Neural cell (in vitro differentiated cells): ENCODE results near the gene PTGIS.

Source experiments
- CTCF ChIP-seq: fragments of 450-650 bp; IDR thresholded peaks from 2 replicates; pipeline ENCODE4 v1.5.1; 2014; ENCODE audit warnings: antibody characterized with exemption, mild to moderate bottlenecking, moderate library complexity; ENCODE audit not compliant: poor library complexity, severe bottlenecking
- EP300 ChIP-seq: fragments of 450-650 bp; conservative IDR thresholded peaks from 2 replicates; pipeline ENCODE4 v1.6.1; 2014; ENCODE audit warnings: antibody characterized with exemption, mild to moderate bottlenecking, moderate library complexity; ENCODE audit not compliant: poor library complexity, severe bottlenecking
- TAF1 ChIP-seq: IDR thresholded peaks from 2 replicates; pipeline ENCODE4 v1.6.1; 2012; ENCODE audit warnings: low read depth

DNA sequence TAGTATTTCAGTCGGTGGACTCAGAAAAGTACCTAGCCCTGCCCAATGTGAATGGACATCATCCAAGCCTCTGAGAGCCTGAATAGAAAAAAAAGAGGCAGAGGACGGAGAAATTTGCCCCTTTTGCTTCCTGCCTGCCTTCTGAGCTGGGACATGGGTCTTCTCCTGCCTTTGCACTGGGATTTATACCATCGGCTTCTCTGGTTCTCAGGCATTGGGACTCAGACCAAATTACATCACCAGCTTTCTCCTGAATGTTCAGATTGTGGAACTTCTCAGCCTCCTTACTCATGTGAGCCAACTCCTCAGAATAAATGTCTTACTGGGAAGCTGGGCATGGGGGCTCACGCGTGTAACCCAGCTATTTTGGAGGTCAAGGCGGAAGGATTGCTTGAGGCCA lies 105.3 kb downstream of the PTGIS start:
- TF ChIP-seq CTCF (no peak), EP300 (no peak), TAF1 (no peak)
